Sigmoid colon (tissue), 4 donors: ENCODE measurements around the gene THAP8.

ENCODE experiments used
- CTCF ChIP-seq, 4 experiments: fragments of 450-650 bp in 3 of 4; fragments of 200-600 bp in 1 of 4; IDR thresholded peaks; one replicate each; pipeline ENCODE4 v1.5.1; 2016 to 2019; ENCODE audit warnings: antibody characterized with exemption in 4 of 4, mild to moderate bottlenecking in 3 of 4, moderate library complexity in 2 of 4
- POLR2AphosphoS5 ChIP-seq, 4 donors: sonication (generic); formaldehyde crosslinking; IDR thresholded peaks; one replicate each; pipeline ENCODE4 v1.6.1; 2017; ENCODE audit warnings: antibody characterized with exemption in 4 of 4

- TF ChIP-seq CTCF (IDR thresholded peaks at IDR 0.05) = no peak
- TF ChIP-seq POLR2AphosphoS5 (IDR thresholded peaks at IDR 0.05) = no peak
These were observed 66.6 kb downstream of the THAP8 start for GRCh38 chr19:35987571-35987896.
